ENCODE measurements around the gene OR4D9. TPM values are rescaled to one million over a fixed set of nuclear protein-coding genes. Genes with fewer than 3 reads are reported as not detected.

Gene OR4D9
- total and polyA plus RNA-seq, 8 donors, result under 0.01 TPM; not detected in 7

GRCh38 chr11:59556917-59557348, 45.6 kb downstream of the OR4D9 start:
- H3K36me3 ChIP-seq, result no peaks in the 10 kb centered on the region
- TF ChIP-seq CTCF (IDR thresholded peaks at IDR 0.05), result no peak
- no peak for TF ChIP-seq POLR2A (IDR thresholded peaks at IDR 0.05)
- TF ChIP-seq POLR2AphosphoS5 (IDR thresholded peaks at IDR 0.05), result no peak
- no peak for TF ChIP-seq EP300 (IDR thresholded peaks at IDR 0.05)
- H3K27ac ChIP-seq, result peak overlapping the region in 3 of 5 donors; percentile 52 to 78 (median 61)
- intact Hi-C loops (cut with DNase I; ENCODE audit: low total_unique reads), result no loop called here
- DNase-seq, result no peak
- no peaks in the 10 kb centered on the region for H3K9me3 ChIP-seq
- peaks cover 8 to 40% (median 29%) of the 10 kb centered on the region in 4 donors for H3K4me1 ChIP-seq
- no peaks in the 10 kb centered on the region for H3K27me3 ChIP-seq
- WGBS, 5 donors, result 20 to 34% (median 26%) methylated on average over 13 of the region's 13 CpGs
- H3K4me3 ChIP-seq, result no peak overlapping the region

- Histone ChIP-seq H3K9me3 (no peaks in the 10 kb centered on the region), H3K36me3 (no peaks in the 10 kb centered on the region), H3K27ac (peak overlapping the region in 2 of 5 donors; percentile 0 to 78), H3K4me1 (peaks cover 8 to 40% (median 29%) of the 10 kb centered on the region in 4 donors), H3K27me3 (no peaks in the 10 kb centered on the region), H3K4me3 (no peak overlapping the region)
- intact Hi-C loops (cut with DNase I; ENCODE audit: low total_unique reads), result no loop called here
- no peak for TF ChIP-seq POLR2A (IDR thresholded peaks at IDR 0.05)
- TF ChIP-seq EP300 (IDR thresholded peaks at IDR 0.05), result no peak
- TF ChIP-seq POLR2AphosphoS5 (IDR thresholded peaks at IDR 0.05), result no peak
- no peak for TF ChIP-seq CTCF (IDR thresholded peaks at IDR 0.05)
- no peak for DNase-seq
- 60 to 76% (median 67%) methylated on average over 7 of the region's 7 CpGs for WGBS, 5 donors
These were observed 46.9 kb downstream of the OR4D9 start for GRCh38 chr11:59558270-59558643.

GRCh38 chr11:59559886-59560285, 48.5 kb downstream of the OR4D9 start:
- intact Hi-C loops (cut with DNase I; ENCODE audit: low total_unique reads), result no loop called here
- peaks cover 8 to 40% (median 29%) of the 10 kb centered on the region in 4 donors for H3K4me1 ChIP-seq
- WGBS, 5 donors, result 38 to 57% (median 52%) methylated on average over 8 of the region's 8 CpGs
- H3K4me3 ChIP-seq, result peak overlapping the region; percentile 66 to 88 (median 76)
- TF ChIP-seq EP300 (IDR thresholded peaks at IDR 0.05), result no peak
- TF ChIP-seq CTCF (IDR thresholded peaks at IDR 0.05), result no peak
- TF ChIP-seq POLR2A (IDR thresholded peaks at IDR 0.05), result no peak
- TF ChIP-seq POLR2AphosphoS5 (IDR thresholded peaks at IDR 0.05), result no peak
- H3K36me3 ChIP-seq, result no peaks in the 10 kb centered on the region
- no peaks in the 10 kb centered on the region for H3K9me3 ChIP-seq
- no peak for DNase-seq
- H3K27me3 ChIP-seq, result no peaks in the 10 kb centered on the region
- H3K27ac ChIP-seq, result peak overlapping the region in 4 of 5 donors; percentile 87 to 93 (median 90)

- intact Hi-C loops (cut with DNase I; ENCODE audit: low total_unique reads), result no loop called here
- 0 to 2% (median 0%) methylated on average over 18 of the region's 18 CpGs for WGBS, 5 donors
- H3K36me3 ChIP-seq, result no peaks in the 10 kb centered on the region
- TF ChIP-seq POLR2AphosphoS5 (IDR thresholded peaks at IDR 0.05) (peak in 1 of 3 donors; percentile 32), CTCF (IDR thresholded peaks at IDR 0.05) (no peak), POLR2A (IDR thresholded peaks at IDR 0.05) (no peak)
- DNase-seq, result peak; percentile 65 to 94
- H3K4me1 ChIP-seq, result peaks cover 8 to 40% (median 29%) of the 10 kb centered on the region in 4 donors
- H3K27ac ChIP-seq, result peak overlapping the region; percentile 87 to 93 (median 92)
- H3K4me3 ChIP-seq, result peak overlapping the region; percentile 66 to 88 (median 76)
- no peaks in the 10 kb centered on the region for H3K27me3 ChIP-seq
- H3K9me3 ChIP-seq, result no peaks in the 10 kb centered on the region
These were observed 49.0 kb downstream of the OR4D9 start for GRCh38 chr11:59560290-59560701.

All from stomach (tissue), 9 donors.